HEK293 (cell line): ENCODE results near the gene GNB1L.

Experiments
- CTCF ChIA-PET: fragments of 350-600 bp; formaldehyde crosslinking; extraction: SDS; loops from one replicate; lab custom pipeline; 2021; ENCODE audit warnings: antibody characterized with exemption; lab: Yijun Ruan, JAX
- POLR2A ChIA-PET: fragments of 300-600 bp; formaldehyde crosslinking; extraction: SDS; loops from one replicate; lab custom pipeline; 2020; ENCODE audit warnings: antibody characterized with exemption, inconsistent platforms; lab: Yijun Ruan, JAX
- H3K27ac ChIP-seq: fragments of 200-500 bp; sonication (Bioruptor generic); 2 replicates; pipeline ENCODE4 v1.5.1; 2014; ENCODE audit warnings: low read depth, low read length, control low read depth, inconsistent platforms; ENCODE audit errors: extremely low read depth
- H3K36me3 ChIP-seq, 2 experiments: fragments of 200-500 bp in 1 of 2; sonication (Bioruptor generic) in 1 of 2; 1 replicate in 1 of 2; 2 replicates in 1 of 2; pipeline ENCODE4 v1.5.1; 2014 to 2017; ENCODE audit warnings: inconsistent platforms in 2 of 2, low read length in 2 of 2; ENCODE audit not compliant: control insufficient read depth in 2 of 2, insufficient read depth in 1 of 2
- H3K4me1 ChIP-seq: fragments of 200-500 bp; sonication (Bioruptor generic); 2 replicates; pipeline ENCODE4 v1.5.1; 2014; ENCODE audit warnings: mild to moderate bottlenecking, low read length, inconsistent platforms; ENCODE audit not compliant: control insufficient read depth, insufficient read depth
- H3K4me3 ChIP-seq: 2 replicates; pipeline ENCODE4 v1.5.1; 2011; ENCODE audit warnings: low read depth, mild to moderate bottlenecking, control low read depth, low read length, moderate library complexity
- H3K9me3 ChIP-seq: fragments of 200-500 bp; sonication (Bioruptor generic); 2 replicates; pipeline ENCODE4 v1.5.1; 2014; ENCODE audit warnings: low read depth, low read length, inconsistent platforms; ENCODE audit not compliant: control insufficient read depth, insufficient read depth
- GLIS1 ChIP-seq: fragments of 450-650 bp; formaldehyde crosslinking; IDR thresholded peaks from 2 replicates; pipeline ENCODE4 v1.5.1; 2016; ENCODE audit warnings: missing biosample characterization, missing genetic modification characterization
- GLIS2 ChIP-seq: fragments of 450-650 bp; formaldehyde crosslinking; IDR thresholded peaks from 2 replicates; pipeline ENCODE4 v1.5.1; 2016; ENCODE audit warnings: missing biosample characterization, missing genetic modification characterization
- KLF1 ChIP-seq: fragments of 450-650 bp; formaldehyde crosslinking; IDR thresholded peaks from 2 replicates; pipeline ENCODE4 v1.5.1; 2016; ENCODE audit warnings: missing biosample characterization, missing genetic modification characterization
- MZF1 ChIP-seq: fragments of 450-650 bp; formaldehyde crosslinking; IDR thresholded peaks from 2 replicates; pipeline ENCODE4 v1.5.1; 2017; ENCODE audit warnings: missing biosample characterization, missing genetic modification characterization, borderline replicate concordance
- SP2 ChIP-seq: fragments of 450-650 bp; formaldehyde crosslinking; IDR thresholded peaks from 2 replicates; pipeline ENCODE4 v1.5.1; 2016; ENCODE audit warnings: missing biosample characterization, missing genetic modification characterization
- ZFHX2 ChIP-seq: fragments of 450-650 bp; formaldehyde crosslinking; conservative IDR thresholded peaks from 2 replicates; pipeline ENCODE4 v1.5.1; 2016; ENCODE audit warnings: missing biosample characterization, missing genetic modification characterization
- ZNF157 ChIP-seq: fragments of 450-650 bp; formaldehyde crosslinking; IDR thresholded peaks from 2 replicates; pipeline ENCODE4 v1.5.1; 2016; ENCODE audit warnings: missing biosample characterization, missing genetic modification characterization
- ZNF416 ChIP-seq: fragments of 450-650 bp; formaldehyde crosslinking; IDR thresholded peaks from 2 replicates; pipeline ENCODE4 v1.5.1; 2016; ENCODE audit warnings: missing biosample characterization, missing genetic modification characterization
- ZNF449 ChIP-seq: fragments of 450-650 bp; formaldehyde crosslinking; IDR thresholded peaks from 2 replicates; pipeline ENCODE4 v1.5.1; 2017; ENCODE audit warnings: missing biosample characterization, mild to moderate bottlenecking, missing genetic modification characterization, moderate library complexity
- ZNF518A ChIP-seq: fragments of 450-650 bp; formaldehyde crosslinking; conservative IDR thresholded peaks from 2 replicates; pipeline ENCODE4 v1.5.1; 2016; ENCODE audit warnings: low read depth, missing biosample characterization, missing genetic modification characterization
- ZNF623 ChIP-seq: fragments of 450-650 bp; formaldehyde crosslinking; IDR thresholded peaks from 2 replicates; pipeline ENCODE4 v1.5.1; 2016; ENCODE audit warnings: missing biosample characterization, missing genetic modification characterization
- ZNF654 ChIP-seq: fragments of 450-650 bp; formaldehyde crosslinking; IDR thresholded peaks from 2 replicates; pipeline ENCODE4 v1.5.1; 2016; ENCODE audit warnings: low read depth, missing biosample characterization, missing genetic modification characterization
- ZNF747 ChIP-seq: fragments of 450-650 bp; formaldehyde crosslinking; IDR thresholded peaks from 2 replicates; pipeline ENCODE4 v1.5.1; 2016; ENCODE audit warnings: missing biosample characterization, missing genetic modification characterization
- ZNF830 ChIP-seq: fragments of 450-650 bp; IDR thresholded peaks from 2 replicates; pipeline ENCODE4 v1.5.0; 2018; ENCODE audit warnings: missing biosample characterization, missing genetic modification characterization, low read depth, mild to moderate bottlenecking, moderate library complexity
- ZSCAN18 ChIP-seq: fragments of 450-650 bp; formaldehyde crosslinking; IDR thresholded peaks from 2 replicates; pipeline ENCODE4 v1.5.1; 2016; ENCODE audit warnings: missing biosample characterization, missing genetic modification characterization

GNB1L gene

GRCh38 chr22:19853058-19853878, 1.4 kb downstream of the GNB1L start (continued):
- TF ChIP-seq ZNF449: no peak
- 0 out of 2 replicates have a peak, but pooled peaks have one; percentile 5 for TF ChIP-seq SP2

GRCh38 chr22:19852177-19852781, 2.4 kb downstream of the GNB1L start:
- H3K36me3 ChIP-seq: peaks cover 0 to 55% of the 10 kb centered on the region in 2 experiments; a peak in 1 of 3 replicates
- no peaks in the 10 kb centered on the region for H3K9me3 ChIP-seq
- H3K4me3 ChIP-seq: no peak overlapping the region
- H3K4me1 ChIP-seq: no peaks in the 10 kb centered on the region
- no peak overlapping the region for H3K27ac ChIP-seq
- POLR2A ChIA-PET: interaction anchor here (1.1 to 1.7 kb wide), 3 partner anchors 10 to 122 kb away, joined by 3 to 6 read pairs (median 3); no protein-coding TSS in a partner anchor
- CTCF ChIA-PET: interaction anchor here (1.5 to 2.5 kb wide), 2 partner anchors 20 to 122 kb away, joined by 5 to 9 read pairs; no protein-coding TSS in a partner anchor
- TF ChIP-seq ZFHX2 (peak; percentile 38), ZNF747 (tag by site-specific recombination) (no peak), KLF1 (tag by site-specific recombination) (peak; percentile 78)

GRCh38 chr22:19851291-19852176, 3.1 kb downstream of the GNB1L start:
- TF ChIP-seq ZNF416 (tag by site-specific recombination) (no peak), ZNF654 (tag by site-specific recombination) (no peak), ZNF830 (tag by site-specific recombination) (no peak), ZSCAN18 (tag by site-specific recombination) (no peak), GLIS2 (tag by site-specific recombination) (peak; percentile 24; the same call in 1 of the 2 replicates)
- Histone ChIP-seq H3K4me3 (no peak overlapping the region), H3K36me3 (peaks cover 0 to 61% of the 10 kb centered on the region in 2 experiments; a peak in 1 of 3 replicates), H3K4me1 (no peaks in the 10 kb centered on the region), H3K27ac (no peak overlapping the region), H3K9me3 (no peaks in the 10 kb centered on the region)
- POLR2A ChIA-PET: interaction anchor here (1.1 to 1.7 kb wide), 4 partner anchors 9 to 121 kb away, joined by 3 to 6 read pairs (median 3); no protein-coding TSS in a partner anchor
- CTCF ChIA-PET: interaction anchor here (1.5 to 2.5 kb wide), 3 partner anchors 19 to 121 kb away, joined by 3 to 9 read pairs (median 5); no protein-coding TSS in a partner anchor

GRCh38 chr22:19850763-19851109, 3.9 kb downstream of the GNB1L start:
- Histone ChIP-seq H3K27ac (no peak overlapping the region), H3K4me1 (no peaks in the 10 kb centered on the region), H3K36me3 (peaks cover 0 to 61% of the 10 kb centered on the region in 2 experiments; a peak in 1 of 3 replicates), H3K9me3 (no peaks in the 10 kb centered on the region), H3K4me3 (no peak overlapping the region)
- CTCF ChIA-PET: interaction anchor here (1.5 to 2.5 kb wide), 3 partner anchors 18 to 120 kb away, joined by 3 to 9 read pairs (median 5); no protein-coding TSS in a partner anchor
- POLR2A ChIA-PET: interaction anchor here (1.0 to 1.2 kb wide), 2 partner anchors 30 to 102 kb away, joined by 3 to 5 read pairs; no protein-coding TSS in a partner anchor
- no peak for TF ChIP-seq ZNF157
- peak; percentile 55 for TF ChIP-seq GLIS1
- no peak for TF ChIP-seq MZF1 (tag by site-specific recombination)
- TF ChIP-seq ZSCAN18 (tag by site-specific recombination): no peak
- no peak for TF ChIP-seq ZNF518A (tag by site-specific recombination)
- no peak for TF ChIP-seq ZNF623 (tag by site-specific recombination)
